ENCODE measurements around the gene MAP7.

DNA sequence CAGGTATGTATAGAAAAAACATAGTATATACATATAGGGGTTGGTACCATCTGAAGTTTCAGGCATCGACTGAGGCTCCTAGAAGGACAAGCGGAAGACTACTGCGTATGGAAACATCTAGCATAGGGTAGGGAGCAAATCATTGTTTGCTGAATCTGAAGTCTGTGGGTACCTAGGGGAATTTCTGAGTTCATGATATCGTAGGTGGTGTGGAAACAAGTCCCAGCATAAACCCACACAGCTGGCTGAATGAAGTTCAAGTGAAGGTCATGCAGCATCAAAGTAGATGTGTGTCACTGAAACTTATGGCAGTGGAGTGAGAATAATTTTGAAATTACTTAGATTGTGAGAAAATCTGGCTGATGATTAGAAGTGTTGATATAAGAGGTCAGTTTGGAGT, 39.4 kb downstream of the MAP7 start:
- TF ChIP-seq POLR2A (IDR thresholded peaks at IDR 0.05) (no peak), POLR2AphosphoS5 (IDR thresholded peaks at IDR 0.05) (no peak)
- TF ChIP-seq, protein P1, sequence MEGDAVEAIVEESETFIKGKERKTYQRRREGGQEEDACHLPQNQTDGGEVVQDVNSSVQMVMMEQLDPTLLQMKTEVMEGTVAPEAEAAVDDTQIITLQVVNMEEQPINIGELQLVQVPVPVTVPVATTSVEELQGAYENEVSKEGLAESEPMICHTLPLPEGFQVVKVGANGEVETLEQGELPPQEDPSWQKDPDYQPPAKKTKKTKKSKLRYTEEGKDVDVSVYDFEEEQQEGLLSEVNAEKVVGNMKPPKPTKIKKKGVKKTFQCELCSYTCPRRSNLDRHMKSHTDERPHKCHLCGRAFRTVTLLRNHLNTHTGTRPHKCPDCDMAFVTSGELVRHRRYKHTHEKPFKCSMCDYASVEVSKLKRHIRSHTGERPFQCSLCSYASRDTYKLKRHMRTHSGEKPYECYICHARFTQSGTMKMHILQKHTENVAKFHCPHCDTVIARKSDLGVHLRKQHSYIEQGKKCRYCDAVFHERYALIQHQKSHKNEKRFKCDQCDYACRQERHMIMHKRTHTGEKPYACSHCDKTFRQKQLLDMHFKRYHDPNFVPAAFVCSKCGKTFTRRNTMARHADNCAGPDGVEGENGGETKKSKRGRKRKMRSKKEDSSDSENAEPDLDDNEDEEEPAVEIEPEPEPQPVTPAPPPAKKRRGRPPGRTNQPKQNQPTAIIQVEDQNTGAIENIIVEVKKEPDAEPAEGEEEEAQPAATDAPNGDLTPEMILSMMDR (IDR thresholded peaks at IDR 0.05 in 8 of 11, conservative IDR thresholded peaks at IDR 0.05 in 3 of 11): no peak
